Endothelial cell of umbilical vein (primary cell): ENCODE measurements around the gene PNPLA1. TPM values are rescaled to one million over a fixed set of nuclear protein-coding genes. Genes with fewer than 3 reads are reported as not detected.
A peak's percentile ranks its signal among the peaks of the same experiment; 100 is the strongest.

Source experiments
- BruUV-seq: library from RNA; stranded (reverse); fragments of 400-500 nt; replicated peaks from 2 replicates; lab custom pipeline; 2021; lab: Mats Ljungman, UMichigan
- CTCF ChIA-PET: fragments of 300-600, 350-600 bp; sonication (Branson Sonifier 250); formaldehyde crosslinking; loops from one replicate; lab custom pipeline; 2021; ENCODE audit warnings: antibody characterized with exemption, inconsistent platforms; lab: Charles Lee
- POLR2A ChIA-PET: fragments of 300-600, 350-600 bp; sonication (Branson Sonifier 250); formaldehyde crosslinking; loops from one replicate; lab custom pipeline; 2021; ENCODE audit warnings: antibody characterized with exemption, inconsistent platforms; lab: Charles Lee
- DNase-seq: peaks from one replicate; pipeline ENCODE4 v3.0.0-alpha.2; 2011; ENCODE audit warnings: low read depth, low spot score
- FAIRE-seq: peaks from 2 replicates; lab custom pipeline; 2011; peaks lifted over from hg19 to GRCh38; lab: Jason Lieb, UNC
- H2AFZ ChIP-seq: 2 replicates; pipeline ENCODE4 v1.6.0; 2012; ENCODE audit warnings: low read depth, low read length, control low read depth, inconsistent platforms
- H3K27ac ChIP-seq: 2 replicates; pipeline ENCODE4 v1.5.1; 2011; ENCODE audit warnings: low read depth, mild to moderate bottlenecking, control low read depth, low read length, moderate library complexity; ENCODE audit not compliant: insufficient read depth
- H3K27me3 ChIP-seq, 2 experiments: 2 replicates each; pipeline versions ENCODE4 v1.6.0 to v1.6.1; 2011; ENCODE audit warnings: low read length in 2 of 2, mixed read lengths in 1 of 2; ENCODE audit not compliant: control insufficient read depth in 2 of 2, insufficient read depth in 2 of 2
- H3K36me3 ChIP-seq, 2 experiments: 2 replicates in 1 of 2; 3 replicates in 1 of 2; pipeline ENCODE4 v1.5.1; 2011; ENCODE audit warnings: low read length in 2 of 2, mild to moderate bottlenecking in 1 of 2, moderate library complexity in 1 of 2; ENCODE audit not compliant: control insufficient read depth in 2 of 2, insufficient read depth in 2 of 2; ENCODE audit errors: extremely low read depth in 1 of 2
- H3K4me1 ChIP-seq: 3 replicates; pipeline ENCODE4 v1.5.1; 2011; ENCODE audit warnings: mild to moderate bottlenecking, low read length; ENCODE audit not compliant: control insufficient read depth, insufficient read depth; ENCODE audit errors: extremely low read depth
- H3K4me2 ChIP-seq: 2 replicates; pipeline ENCODE4 v1.6.1; 2011; ENCODE audit warnings: low read length, control low read depth, mixed read lengths; ENCODE audit not compliant: insufficient read depth
- H3K4me3 ChIP-seq, 3 experiments: fragments of 200-600 bp in 1 of 3; sonication (generic), shearing (Covaris generic) in 1 of 3; replicated peaks in 1 of 3; 2 replicates each; pipeline ENCODE4 v1.5.1; 2011 to 2016; ENCODE audit warnings: control low read depth in 3 of 3, low read length in 3 of 3, mild to moderate bottlenecking in 2 of 3, inconsistent platforms in 1 of 3, low read depth in 1 of 3, moderate library complexity in 1 of 3; ENCODE audit not compliant: insufficient read depth in 1 of 3
- H3K79me2 ChIP-seq: 2 replicates; pipeline ENCODE4 v1.6.0; 2012; ENCODE audit warnings: low read length, inconsistent platforms; ENCODE audit not compliant: control insufficient read depth, insufficient read depth
- H3K9ac ChIP-seq: replicated peaks from 2 replicates; pipeline ENCODE3; 2011; ENCODE audit warnings: low read length, control low read depth; ENCODE audit not compliant: insufficient read depth; ENCODE audit errors: extremely low read depth
- H3K9me1 ChIP-seq: replicated peaks from 3 replicates; pipeline ENCODE4 v1.6.0; 2011; ENCODE audit warnings: mild to moderate bottlenecking, low read length; ENCODE audit not compliant: control insufficient read depth, insufficient read depth; ENCODE audit errors: extremely low read depth
- H3K9me3 ChIP-seq: replicated peaks from 2 replicates; pipeline ENCODE4 v1.5.1; 2012; ENCODE audit warnings: low read length, inconsistent platforms; ENCODE audit not compliant: control insufficient read depth, insufficient read depth
- H4K20me1 ChIP-seq: replicated peaks from 2 replicates; pipeline ENCODE3; 2011; ENCODE audit warnings: mild to moderate bottlenecking, low read length; ENCODE audit not compliant: control insufficient read depth, insufficient read depth; ENCODE audit errors: extremely low read depth
- EZH2 ChIP-seq: IDR thresholded peaks from 2 replicates; pipeline ENCODE4 v1.6.1; 2012; ENCODE audit warnings: borderline replicate concordance, low read depth, mild to moderate bottlenecking, moderate library complexity, low read length, inconsistent platforms; ENCODE audit not compliant: severe bottlenecking
- FOS ChIP-seq: IDR thresholded peaks from 2 replicates; pipeline ENCODE4 v1.6.1; 2011; ENCODE audit warnings: mild to moderate bottlenecking, low read length, moderate library complexity, borderline replicate concordance; ENCODE audit not compliant: insufficient read depth
- GATA2 ChIP-seq: IDR thresholded peaks from 2 replicates; pipeline ENCODE4 v1.7.0; 2011; ENCODE audit warnings: low read depth, mild to moderate bottlenecking, moderate library complexity, mixed read lengths, low read length; ENCODE audit not compliant: insufficient read length, insufficient read depth
- JUN ChIP-seq: IDR thresholded peaks from 2 replicates; pipeline ENCODE4 v1.6.1; 2011; ENCODE audit warnings: borderline replicate concordance, low read depth; ENCODE audit not compliant: insufficient read length, insufficient read depth
- MYC ChIP-seq: IDR thresholded peaks from one replicate; pipeline ENCODE4 v1.6.1; 2011; ENCODE audit warnings: mild to moderate bottlenecking, low read depth, low read length
- POLR2A ChIP-seq: IDR thresholded peaks from 2 replicates; pipeline ENCODE4 v1.6.1; 2012; ENCODE audit warnings: low read depth, mild to moderate bottlenecking, control low read depth, low read length
- POLR2AphosphoS5 ChIP-seq: IDR thresholded peaks from 2 replicates; pipeline ENCODE4 v1.6.1; 2012; ENCODE audit warnings: low read depth, mild to moderate bottlenecking, control low read depth, low read length, moderate library complexity; ENCODE audit not compliant: insufficient read depth
- dilution Hi-C: fragments of 300-500 bp; cut with MboI; formaldehyde crosslinking; loops from one replicate; pipeline ENCODE4 v1.15.0; 2019; ENCODE audit warnings: low sequenced_read_pairs; ENCODE audit not compliant: extremely low pct_ligation_motif_present
- intact Hi-C: fragments of 100-400 bp; cut with micrococcal nuclease; formaldehyde crosslinking; loops from one replicate; pipeline ENCODE4 v1.10.0; 2022
- polyA plus RNA-seq, 4 experiments: library from polyadenylated mRNA; depleted of rRNA in 3 of 4; stranded (reverse) in 3 of 4; unstranded in 1 of 4; fragments of >200 nt; gene quantifications; 2 replicates each; pipeline versions ENCODE4 v1.2.1 to v1.2.3, GENCODE V29; 2011 to 2012; ENCODE audit warnings: missing spikeins in 1 of 4
- total RNA-seq: library from RNA; stranded (reverse); gene quantifications from 2 replicates; pipeline ENCODE4 v1.2.3, GENCODE V29; 2021
- TF ChIP-seq, protein P1 (sequence below), 2 donors: IDR thresholded peaks; 1 replicate in 1 of 2; 2 replicates in 1 of 2; pipeline ENCODE4 v1.5.1; 2011; ENCODE audit warnings: low read length in 2 of 2, mild to moderate bottlenecking in 2 of 2, moderate library complexity in 2 of 2, control low read depth in 1 of 2, inconsistent platforms in 1 of 2, low read depth in 1 of 2; ENCODE audit not compliant: insufficient read depth in 1 of 2; ENCODE audit errors: extremely low read depth in 1 of 2
- TF ChIP-seq, protein P2 (sequence below): IDR thresholded peaks from 2 replicates; pipeline ENCODE4 v1.6.1; 2011; ENCODE audit not compliant: insufficient read depth, insufficient read length

Gene PNPLA1
- total and polyA plus RNA-seq, 2 donors (not counting 3 experiments of a cell fraction or from before 2014, with no cell fraction given) = not detected

DNA sequence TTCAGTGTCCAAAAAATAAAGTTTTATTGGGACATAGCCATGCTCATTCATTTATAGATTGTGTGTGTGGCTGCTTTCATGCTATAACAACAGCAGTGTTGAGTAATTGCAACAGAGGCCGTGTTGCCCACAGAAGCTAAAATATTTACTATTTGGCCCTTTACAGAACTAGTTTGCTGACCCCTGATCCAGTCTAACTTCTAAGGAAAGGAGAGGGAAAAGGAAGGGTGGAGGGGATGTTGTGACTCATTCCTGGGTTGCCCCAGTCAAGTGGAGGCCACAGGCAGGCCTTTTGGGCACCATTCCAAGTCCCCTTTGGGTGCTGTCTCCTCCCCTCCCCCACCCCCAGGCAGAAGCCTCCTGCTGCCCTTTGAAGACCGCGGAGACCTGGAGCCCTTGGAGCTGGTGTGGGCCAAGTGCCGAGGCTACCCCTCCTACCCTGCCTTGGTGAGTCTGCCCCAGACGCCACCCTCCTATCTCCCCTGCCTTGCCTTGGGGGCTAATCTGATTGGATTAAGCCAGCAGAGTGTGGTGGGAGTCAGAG, 44.9 kb upstream of the PNPLA1 start:
- Histone ChIP-seq H3K9ac (no peak overlapping the region), H3K79me2 (peaks cover 3% of the 10 kb centered on the region), H2AFZ (no peak overlapping the region), H3K27ac (no peak overlapping the region), H4K20me1 (peaks cover 4% of the 10 kb centered on the region), H3K27me3 (no peaks in the 10 kb centered on the region), H3K36me3 (peaks cover 30 to 36% of the 10 kb centered on the region in 2 experiments), H3K9me1 (no peaks in the 10 kb centered on the region), H3K4me2 (peak overlapping the region; percentile 53), H3K4me3 (no peak overlapping the region), H3K4me1 (peaks cover 16% of the 10 kb centered on the region), H3K9me3 (no peaks in the 10 kb centered on the region)
- peak; percentile 56 for FAIRE-seq
- no TSS peak for BruUV-seq
- intact Hi-C loops (no loop called here), dilution Hi-C loops (no loop called here)
- peak; percentile 48 for DNase-seq
- ChIA-PET CTCF (interaction anchor here (1.0 to 5.2 kb wide), 2 partner anchors 18 to 77 kb away, joined by 3 to 21 read pairs; no protein-coding TSS in a partner anchor), POLR2A (no interaction called here)
- TF ChIP-seq, protein P1, sequence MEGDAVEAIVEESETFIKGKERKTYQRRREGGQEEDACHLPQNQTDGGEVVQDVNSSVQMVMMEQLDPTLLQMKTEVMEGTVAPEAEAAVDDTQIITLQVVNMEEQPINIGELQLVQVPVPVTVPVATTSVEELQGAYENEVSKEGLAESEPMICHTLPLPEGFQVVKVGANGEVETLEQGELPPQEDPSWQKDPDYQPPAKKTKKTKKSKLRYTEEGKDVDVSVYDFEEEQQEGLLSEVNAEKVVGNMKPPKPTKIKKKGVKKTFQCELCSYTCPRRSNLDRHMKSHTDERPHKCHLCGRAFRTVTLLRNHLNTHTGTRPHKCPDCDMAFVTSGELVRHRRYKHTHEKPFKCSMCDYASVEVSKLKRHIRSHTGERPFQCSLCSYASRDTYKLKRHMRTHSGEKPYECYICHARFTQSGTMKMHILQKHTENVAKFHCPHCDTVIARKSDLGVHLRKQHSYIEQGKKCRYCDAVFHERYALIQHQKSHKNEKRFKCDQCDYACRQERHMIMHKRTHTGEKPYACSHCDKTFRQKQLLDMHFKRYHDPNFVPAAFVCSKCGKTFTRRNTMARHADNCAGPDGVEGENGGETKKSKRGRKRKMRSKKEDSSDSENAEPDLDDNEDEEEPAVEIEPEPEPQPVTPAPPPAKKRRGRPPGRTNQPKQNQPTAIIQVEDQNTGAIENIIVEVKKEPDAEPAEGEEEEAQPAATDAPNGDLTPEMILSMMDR (IDR thresholded peaks at IDR 0.05; ENCODE audit: extremely low read depth in 1 of 2, insufficient read depth in 1 of 2, low read depth in 1 of 2, low read length in 2 of 2) = no peak
- TF ChIP-seq, protein P2, sequence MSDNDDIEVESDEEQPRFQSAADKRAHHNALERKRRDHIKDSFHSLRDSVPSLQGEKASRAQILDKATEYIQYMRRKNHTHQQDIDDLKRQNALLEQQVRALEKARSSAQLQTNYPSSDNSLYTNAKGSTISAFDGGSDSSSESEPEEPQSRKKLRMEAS = no peak
- TF ChIP-seq EZH2 (no peak), FOS (peak; percentile 58), JUN (no peak), POLR2A (no peak), POLR2AphosphoS5 (peak; percentile 40), MYC (no peak), GATA2 (peak; percentile 20)
